Suprapubic skin (tissue), 4 donors: ENCODE measurements around the gene CNRIP1.
A peak's percentile ranks its signal among the peaks of the same experiment; 100 is the strongest.

Source experiments
- CTCF ChIP-seq, 2 donors: fragments of 200-600 bp in 1 of 2; fragments of 450-650 bp in 1 of 2; sonication (generic) in 1 of 2; IDR thresholded peaks; one replicate each; pipeline ENCODE4 v1.5.1; 2016 to 2019; ENCODE audit warnings: antibody characterized with exemption in 2 of 2, mild to moderate bottlenecking in 1 of 2, moderate library complexity in 1 of 2
- EP300 ChIP-seq: sonication (generic); formaldehyde crosslinking; IDR thresholded peaks from one replicate; pipeline ENCODE4 v1.6.1; 2017; ENCODE audit warnings: antibody characterized with exemption
- POLR2A ChIP-seq, 2 donors: fragments of 450-650 bp; IDR thresholded peaks; one replicate each; pipeline ENCODE4 v1.6.1; 2017; ENCODE audit warnings: antibody characterized with exemption in 2 of 2, mild to moderate bottlenecking in 2 of 2, moderate library complexity in 2 of 2
- POLR2AphosphoS5 ChIP-seq, 3 donors: sonication (generic); formaldehyde crosslinking; IDR thresholded peaks; one replicate each; pipeline ENCODE4 v1.6.1; 2017; ENCODE audit warnings: antibody characterized with exemption in 3 of 3

- TF ChIP-seq POLR2A (IDR thresholded peaks at IDR 0.05) (no peak), POLR2AphosphoS5 (IDR thresholded peaks at IDR 0.05) (no peak), EP300 (no peak), CTCF (IDR thresholded peaks at IDR 0.05) (peak; percentile 22 to 68)
These were observed 42.3 kb upstream of the CNRIP1 start for GRCh38 chr2:68362069-68362468.
